GM12865 (cell line): Measurements from ENCODE around the gene RASL10A.

ENCODE experiments used
- DNase-seq: peaks from one replicate; pipeline ENCODE4 v3.0.0; 2010; ENCODE audit warnings: low read depth
- H3K4me3 ChIP-seq: 2 replicates; pipeline ENCODE4 v1.5.1; 2011; ENCODE audit warnings: mild to moderate bottlenecking, low read depth, low read length, control low read depth
- CTCF ChIP-seq: IDR thresholded peaks from 2 replicates; pipeline ENCODE4 v1.5.1; 2011; ENCODE audit warnings: low read length, control low read depth, low read depth, inconsistent platforms; ENCODE audit not compliant: insufficient read depth; ENCODE audit errors: missing control alignments

RASL10A gene

DNA sequence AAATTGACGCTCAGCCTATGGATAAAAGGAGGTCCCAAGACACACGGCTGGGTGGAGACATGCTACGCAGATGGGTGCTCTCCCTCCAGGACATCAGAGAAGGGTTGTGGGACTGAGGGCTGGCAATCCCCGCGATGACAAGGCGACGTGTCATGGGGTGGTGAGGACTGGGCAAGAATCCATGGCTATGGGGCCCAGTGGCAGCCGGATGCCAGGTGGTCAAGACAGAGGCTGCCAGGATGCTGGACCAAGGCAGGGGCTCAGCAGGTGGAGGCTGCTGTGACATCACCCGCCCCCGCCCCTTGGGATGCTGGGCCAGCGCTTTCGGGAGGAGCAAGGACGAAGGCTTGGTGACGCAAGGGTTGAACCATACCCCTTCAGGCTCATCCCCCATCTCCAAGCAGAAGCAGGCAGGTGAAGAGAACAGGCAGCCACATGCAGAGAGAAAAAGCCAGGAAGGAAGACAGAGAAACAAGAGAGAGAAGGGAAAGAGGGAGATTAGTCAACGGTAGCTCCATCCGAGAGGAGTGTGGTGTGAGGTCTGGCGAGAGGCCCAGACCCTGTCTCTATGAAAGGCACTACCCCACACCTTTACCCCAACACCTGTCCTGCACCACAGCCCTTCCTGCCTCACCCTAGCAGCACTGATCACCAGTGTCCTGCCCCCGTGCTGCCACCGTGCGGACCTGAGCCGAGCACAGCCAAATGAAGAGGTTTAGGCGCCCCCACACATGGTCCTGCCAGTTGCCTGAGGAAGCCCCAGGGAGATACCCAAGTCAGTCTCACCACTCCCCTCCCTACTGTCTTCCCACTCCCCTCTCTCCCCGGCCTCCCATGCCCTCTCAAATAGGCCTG is 24.1 kb upstream of the RASL10A start:
- TF ChIP-seq CTCF: no peak
- DNase-seq: no peak

GRCh38 chr22:29338398-29338797 is 22.9 kb upstream of the RASL10A start:
- no peak for TF ChIP-seq CTCF
- DNase-seq: no peak
- H3K4me3 ChIP-seq: no peak overlapping the region

More for the DNA sequence above, 24.1 kb upstream of the RASL10A start:
- H3K4me3 ChIP-seq: no peak overlapping the region

DNA sequence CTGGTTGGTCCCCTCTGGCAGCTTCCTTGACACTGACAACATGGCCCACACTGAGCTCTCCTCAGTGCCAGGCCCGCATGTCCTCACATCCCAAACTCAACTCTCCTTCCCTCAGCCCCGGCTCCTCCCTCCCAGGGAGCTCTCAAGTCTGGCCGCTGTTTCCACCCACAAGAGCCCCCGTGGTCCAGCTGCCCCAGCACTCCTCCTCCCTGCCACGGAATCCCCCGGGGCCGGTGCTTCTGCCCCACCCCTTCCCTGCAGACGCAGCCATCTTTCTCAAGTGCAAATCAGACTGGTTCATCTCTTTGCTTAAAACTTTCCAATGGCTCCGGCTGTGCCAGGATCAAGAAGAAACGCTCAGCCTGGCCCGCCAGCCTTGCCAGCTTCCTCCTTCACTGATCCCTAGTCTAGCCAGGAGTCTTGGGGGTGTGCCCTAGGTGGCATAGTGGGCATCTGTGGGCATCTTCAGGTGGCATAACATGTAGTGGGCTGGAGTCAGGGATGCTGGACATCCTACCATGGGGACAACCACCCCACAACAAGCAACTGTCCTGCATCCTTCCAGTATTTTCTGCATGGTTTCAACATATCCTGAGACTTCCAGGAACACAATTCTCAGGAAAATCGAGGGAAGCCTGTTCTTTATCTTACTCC is 22.3 kb upstream of the RASL10A start:
- DNase-seq: no peak
- H3K4me3 ChIP-seq: no peak overlapping the region
- no peak for TF ChIP-seq CTCF

DNA sequence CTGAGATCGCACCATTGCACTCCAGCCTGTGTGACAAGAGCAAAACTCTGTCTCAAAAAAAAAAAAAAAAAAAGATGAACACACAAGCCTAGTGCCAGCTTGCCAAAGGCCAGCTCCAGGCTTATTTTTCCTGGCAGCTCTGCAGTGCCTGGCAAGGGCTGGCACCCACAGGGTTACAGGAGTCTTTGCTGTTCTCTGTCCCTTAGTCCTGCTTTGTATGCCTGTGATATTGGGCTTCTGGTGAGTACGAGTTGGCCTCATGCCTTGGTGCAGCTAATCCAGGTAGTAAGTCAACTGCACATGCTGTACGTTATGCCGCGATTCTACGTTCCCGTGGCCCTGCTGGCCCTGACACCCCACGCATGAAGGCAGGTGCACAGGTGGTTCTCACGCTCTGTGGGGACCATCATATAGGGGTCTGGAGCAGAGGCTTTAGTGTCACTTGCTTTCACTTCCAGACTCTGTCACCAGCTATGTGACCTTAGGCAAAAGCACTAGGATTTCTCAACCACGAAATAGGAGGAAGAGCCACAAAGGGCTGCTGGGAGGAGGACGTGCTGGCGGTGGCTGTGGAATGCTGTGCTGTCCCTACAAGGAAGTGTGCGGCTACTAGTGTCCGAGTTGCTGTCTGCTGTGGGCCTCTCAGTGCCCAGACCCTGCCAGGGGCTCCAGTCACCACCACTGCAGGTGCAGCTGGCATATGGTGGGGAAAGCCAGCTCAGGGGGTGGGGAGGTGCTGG is 21.4 kb upstream of the RASL10A start:
- no peak for TF ChIP-seq CTCF
- H3K4me3 ChIP-seq: no peak overlapping the region
- no peak for DNase-seq

GRCh38 chr22:29335656-29336055 is 20.2 kb upstream of the RASL10A start:
- no peak for DNase-seq
- no peak overlapping the region for H3K4me3 ChIP-seq
- no peak for TF ChIP-seq CTCF

DNA sequence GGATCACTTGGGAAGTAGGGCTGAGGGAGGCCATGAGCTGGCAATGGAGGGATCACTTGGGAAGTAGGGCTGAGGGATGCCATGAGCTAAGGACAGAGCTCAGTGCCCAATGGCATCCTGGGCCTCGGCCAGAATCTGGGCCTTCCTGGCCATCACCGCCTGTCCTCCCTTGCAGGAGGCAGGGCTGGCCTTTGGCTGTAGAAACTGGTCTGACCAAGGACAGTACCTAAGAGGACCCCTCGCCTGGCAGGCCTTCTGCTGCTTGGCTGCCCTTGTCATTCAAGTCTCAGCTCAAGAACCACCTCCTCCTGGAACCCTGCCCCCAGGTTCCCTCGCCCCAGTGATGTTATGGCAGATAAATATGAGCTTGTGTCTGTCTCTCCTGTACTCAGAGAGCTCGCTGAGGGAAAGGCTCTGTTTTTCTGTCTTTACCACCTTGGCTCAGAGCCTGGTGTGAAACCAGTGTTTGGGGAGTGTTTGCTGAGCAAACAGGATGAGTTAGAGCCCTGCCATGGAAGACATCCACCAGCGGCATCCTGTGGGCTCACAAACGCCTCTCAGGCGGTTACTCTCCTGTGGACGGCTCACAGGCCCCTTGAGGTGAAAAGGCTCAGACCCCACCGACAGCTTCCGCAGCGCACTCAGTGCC is 19.3 kb upstream of the RASL10A start:
- no peak for TF ChIP-seq CTCF
- no peak overlapping the region for H3K4me3 ChIP-seq
- DNase-seq: no peak
